HG02970 (cell line): ENCODE data around the gene GSS.
A peak's percentile ranks its signal among the peaks of the same experiment; 100 is the strongest.

Experiments
- ATAC-seq: cut with Tn5 transposase; IDR thresholded peaks from one replicate; pipeline ENCODE4 v1.9.1; 2021; ENCODE audit warnings: mild to moderate bottlenecking, moderate library complexity, moderate number of reproducible peaks; ENCODE audit not compliant: unreplicated experiment, low FRiP score

GSS gene

DNA sequence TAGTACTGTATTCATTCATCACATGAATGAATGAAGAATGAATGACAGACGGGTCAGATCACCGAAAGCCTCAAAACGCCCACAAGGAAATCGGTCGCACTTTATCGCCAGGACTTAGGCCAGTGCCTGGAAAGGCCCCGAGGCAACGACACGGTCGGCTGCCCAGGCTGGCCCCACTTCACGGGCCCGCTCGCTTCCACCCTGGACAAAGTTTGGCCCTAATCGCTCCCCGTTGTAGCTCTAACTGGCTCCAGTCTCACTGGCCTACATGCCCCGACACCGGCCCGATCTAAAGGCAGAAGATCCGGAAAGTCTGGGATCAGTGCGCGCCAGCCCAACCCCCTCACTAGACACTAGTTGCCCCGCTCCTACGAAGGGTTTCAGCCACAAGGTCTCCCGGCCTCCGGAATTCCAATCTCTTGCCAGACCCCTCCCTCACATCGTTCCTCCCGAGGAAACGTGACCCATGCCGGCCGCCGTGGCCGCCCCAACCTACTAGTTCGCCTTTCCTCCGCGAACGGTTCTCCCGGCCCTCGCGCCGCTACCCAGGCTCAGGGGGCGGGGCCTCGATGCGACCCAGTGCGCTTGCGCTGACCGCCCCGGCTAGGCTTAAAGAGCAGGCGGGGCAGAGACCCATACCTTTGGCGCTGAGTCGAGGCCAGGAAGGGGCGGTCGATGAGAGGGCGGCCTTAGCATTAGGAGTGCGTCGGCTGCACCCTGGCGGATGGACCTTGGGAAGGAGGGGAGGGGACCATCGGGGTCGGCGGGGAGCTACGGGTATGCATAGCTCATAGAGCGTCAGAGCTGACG is at the start of gene GSS, which contains the start of gene MYH7B:
Gene GSS (minus strand): TSS at position 576 of the 810 bp plus-strand sequence. CDS start 3,954 bp downstream, outside the sequence.
Gene MYH7B (plus strand): TSS at position 638 of the 810 bp plus-strand sequence. CDS start 22,138 bp downstream, outside the sequence.
- ATAC-seq, result peak; percentile 83

DNA sequence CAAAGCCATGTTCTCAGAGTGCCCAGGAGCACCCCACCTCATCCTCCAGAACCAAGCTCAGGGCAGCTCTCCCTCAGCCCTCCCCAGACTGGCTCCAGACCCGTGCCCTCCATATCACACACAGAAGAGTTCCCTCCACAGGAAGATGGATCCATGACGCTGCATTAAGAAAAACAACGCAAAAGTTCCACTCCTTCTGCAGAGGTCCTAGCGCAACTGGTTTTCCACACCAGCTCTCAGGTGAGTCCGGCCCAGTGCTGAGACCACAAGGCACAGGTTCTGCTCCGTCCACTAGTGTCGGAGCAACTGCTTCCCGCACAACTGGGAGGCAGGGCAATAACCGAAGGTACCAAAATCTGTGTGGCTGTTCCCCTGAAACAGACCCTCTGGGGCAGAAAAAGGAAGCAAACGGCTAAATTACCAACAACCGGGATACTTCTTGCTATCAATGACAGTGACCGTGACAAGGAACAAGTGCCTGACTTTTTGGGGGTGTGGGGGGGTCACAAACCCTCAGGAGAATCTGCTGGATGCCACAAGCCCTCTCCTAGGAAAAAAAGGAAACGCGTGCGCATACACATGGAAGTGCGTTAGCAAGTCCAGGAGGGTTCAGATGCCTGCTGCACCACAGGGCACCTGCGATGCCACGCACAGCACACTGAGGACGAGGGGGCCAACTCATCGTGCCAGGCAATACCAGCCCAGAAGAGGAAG is 49.3 kb upstream of the GSS start:
- ATAC-seq, result no peak

DNA sequence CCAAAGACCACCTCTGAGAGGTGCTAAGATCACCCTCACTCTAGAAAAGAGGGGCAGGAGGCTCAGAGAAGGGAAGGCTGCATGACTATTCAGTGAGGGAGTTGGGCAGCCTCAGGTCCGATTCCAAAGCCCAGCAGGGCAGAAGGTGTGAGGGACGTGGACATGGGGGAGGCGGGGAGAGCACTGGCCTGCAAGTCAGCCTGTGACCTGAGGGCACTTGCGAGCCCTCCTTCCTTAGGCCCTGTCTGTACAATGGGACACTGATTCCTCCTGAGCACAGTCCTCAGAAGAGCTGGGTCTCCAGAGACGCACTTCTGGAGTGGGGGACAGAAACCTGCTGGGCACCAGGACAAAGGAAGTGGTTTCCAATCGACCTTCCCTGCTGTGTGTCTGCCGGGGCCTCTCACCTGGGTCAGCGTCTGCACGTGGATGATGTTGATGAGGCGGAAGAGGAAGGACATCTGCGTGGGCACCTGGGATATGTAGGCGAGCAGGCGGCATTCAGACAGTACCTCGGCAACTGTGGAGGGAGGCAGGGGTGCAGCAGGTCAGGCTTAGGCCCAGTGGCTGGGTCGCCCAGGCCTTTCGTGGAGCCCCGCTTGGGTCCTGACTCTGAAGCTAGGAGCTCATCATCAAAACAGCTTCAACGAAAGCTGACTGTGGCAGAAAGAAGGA is 48.6 kb upstream of the GSS start:
- ATAC-seq, result no peak

DNA sequence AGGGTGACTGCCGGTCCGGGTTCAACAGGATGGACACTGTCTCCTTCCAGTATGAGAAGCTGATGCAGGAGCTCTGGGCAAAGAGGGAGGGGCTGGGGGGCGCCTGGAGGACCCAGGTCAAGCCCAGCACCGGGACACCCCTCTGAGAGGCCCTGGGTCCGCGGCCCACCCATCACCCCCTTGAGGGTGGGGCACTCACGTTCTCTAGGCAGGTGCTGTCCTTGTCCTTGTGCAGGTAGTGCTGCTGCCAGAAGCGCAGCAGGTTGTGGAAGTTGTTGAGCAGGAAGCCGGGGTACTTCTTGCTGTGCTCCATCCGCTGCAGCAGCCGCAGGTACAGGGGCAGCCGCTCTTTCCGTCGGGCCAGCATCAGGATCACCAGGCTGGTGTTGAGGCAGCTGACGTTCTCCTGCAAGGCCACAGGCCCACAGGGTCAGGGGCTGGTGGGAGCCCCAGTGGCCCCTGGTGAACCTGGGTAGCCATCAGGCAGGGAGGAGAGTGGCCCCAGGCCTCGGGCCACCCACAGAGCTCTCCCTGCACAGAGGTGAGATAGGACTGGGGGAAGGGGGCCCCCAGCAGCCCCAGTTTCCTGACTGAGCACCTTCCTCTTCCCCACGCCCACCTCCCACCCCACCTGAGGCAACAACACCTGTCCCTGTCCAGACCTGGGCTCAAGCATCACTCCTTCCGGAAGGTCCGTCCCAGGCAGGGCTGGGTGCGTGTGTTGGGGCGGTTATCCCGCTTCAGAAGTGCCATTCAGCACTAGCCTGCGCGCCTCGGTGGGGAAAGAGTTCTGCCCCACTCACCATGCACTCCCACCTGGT is 47.8 kb upstream of the GSS start:
- no peak for ATAC-seq

DNA sequence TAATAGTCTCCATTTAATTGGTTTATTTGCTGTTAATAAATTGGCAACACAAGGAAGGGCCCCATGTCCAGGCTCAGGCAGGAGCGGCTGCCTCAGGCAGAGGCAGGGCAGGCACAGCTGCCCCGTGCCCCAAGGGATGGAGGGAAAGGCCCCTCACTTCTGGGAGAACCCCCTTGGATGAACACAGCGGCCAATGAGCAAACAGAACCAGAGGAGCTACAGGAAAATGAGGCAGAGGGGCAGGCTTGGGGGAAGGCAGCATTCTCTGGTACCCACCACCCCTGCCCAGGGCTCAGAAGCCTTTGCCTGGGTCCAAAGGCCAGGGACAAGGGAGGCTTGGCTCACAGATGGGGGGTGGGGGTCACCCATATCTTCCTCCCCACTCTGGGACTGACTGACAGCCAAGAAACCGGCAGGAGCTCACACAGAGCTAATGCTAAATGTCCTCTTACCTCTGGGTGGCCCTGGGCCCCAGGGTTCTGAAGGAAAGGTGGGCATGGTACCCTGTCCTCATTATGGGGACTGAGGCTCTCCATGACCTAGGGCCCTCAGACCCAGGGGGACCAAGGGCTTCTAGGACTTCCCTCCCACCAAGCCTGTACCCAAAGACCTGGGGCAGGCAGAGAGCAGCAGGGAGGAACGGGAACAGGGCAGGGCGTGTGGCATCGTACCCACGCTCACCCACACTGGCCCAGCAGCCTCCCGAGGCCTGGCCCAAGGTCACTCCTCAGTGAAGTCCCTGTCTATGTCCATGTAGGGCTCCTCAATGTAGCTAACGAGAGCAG is 47.0 kb upstream of the GSS start:
- no peak for ATAC-seq

DNA sequence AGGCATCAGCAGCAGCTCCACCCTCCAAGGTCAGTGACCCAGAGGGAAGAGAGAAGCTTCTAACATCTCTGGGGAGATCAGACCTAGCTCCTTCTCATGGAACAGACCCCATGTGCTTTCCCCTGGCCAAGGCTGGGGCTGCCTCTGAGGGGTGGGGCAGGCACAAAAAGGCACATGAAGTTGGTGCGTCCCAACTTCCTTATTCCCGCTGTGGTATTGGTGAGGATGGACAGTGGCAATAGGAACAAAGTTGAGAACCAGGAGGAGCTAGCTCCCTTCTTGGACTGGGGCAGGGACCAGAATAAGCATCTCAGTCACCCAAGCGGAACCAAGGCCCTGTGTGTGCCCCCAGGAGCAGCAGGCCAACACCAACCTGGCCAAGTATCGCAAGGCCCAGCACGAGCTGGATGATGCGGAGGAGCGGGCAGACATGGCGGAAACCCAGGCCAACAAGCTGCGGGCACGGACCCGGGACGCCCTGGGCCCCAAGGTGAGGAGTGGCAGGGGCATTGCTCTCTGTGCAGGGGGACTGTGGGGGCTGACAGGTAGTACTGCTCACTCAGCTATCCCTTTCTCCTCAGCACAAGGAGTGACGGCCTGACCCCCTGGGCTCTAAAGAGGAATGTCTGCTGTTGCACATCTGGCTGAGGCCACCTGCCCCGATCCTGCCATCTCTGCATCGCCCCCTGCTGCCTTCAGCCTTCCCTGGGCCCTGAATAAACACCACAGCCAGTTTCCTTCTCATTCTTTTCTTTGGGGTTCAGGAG is 46.2 kb upstream of the GSS start:
- no peak for ATAC-seq

DNA sequence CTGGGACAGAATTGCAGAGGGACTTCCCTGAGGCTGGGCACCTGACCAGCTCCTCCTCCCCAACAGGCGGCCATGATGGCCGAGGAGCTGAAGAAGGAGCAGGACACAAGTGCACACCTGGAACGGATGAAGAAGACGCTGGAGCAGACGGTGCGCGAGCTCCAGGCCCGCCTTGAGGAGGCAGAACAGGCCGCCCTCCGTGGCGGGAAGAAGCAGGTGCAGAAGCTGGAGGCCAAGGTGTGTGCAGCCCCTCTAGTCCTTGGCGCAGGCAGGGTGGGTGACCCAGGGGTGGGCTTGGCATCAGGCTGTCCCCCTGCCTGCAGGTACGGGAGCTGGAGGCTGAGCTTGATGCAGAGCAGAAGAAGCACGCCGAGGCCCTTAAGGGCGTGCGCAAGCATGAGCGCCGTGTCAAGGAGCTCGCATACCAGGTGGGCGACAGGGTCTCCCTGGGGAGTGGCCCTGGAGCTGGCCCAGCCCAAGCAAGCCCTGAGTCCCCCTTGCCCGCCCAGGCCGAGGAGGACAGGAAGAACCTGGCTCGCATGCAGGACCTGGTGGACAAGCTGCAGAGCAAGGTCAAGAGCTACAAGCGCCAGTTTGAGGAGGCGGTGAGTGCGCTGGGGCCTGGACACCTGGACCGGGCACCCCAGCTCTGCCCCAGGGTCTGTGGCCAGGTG is 45.5 kb upstream of the GSS start:
- no peak for ATAC-seq

DNA sequence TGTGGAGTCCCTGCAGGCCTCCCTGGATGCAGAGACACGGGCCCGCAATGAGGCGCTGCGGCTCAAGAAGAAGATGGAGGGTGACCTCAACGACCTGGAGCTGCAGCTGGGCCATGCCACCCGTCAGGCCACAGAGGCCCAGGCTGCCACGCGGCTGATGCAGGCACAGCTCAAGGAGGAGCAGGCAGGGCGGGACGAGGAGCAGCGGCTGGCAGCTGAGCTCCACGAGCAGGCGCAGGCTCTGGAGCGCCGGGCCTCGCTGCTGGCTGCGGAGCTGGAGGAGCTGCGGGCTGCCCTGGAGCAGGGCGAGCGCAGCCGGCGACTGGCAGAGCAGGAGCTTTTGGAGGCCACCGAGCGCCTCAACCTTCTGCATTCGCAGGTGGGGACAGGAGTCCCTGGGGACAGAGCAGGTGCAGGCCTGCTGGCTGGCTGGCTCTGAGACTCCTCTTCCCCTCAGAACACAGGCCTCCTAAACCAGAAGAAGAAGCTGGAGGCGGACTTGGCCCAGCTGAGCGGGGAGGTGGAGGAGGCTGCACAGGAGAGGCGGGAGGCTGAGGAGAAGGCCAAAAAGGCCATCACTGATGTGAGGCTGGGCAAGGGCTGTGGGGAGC is 44.8 kb upstream of the GSS start:
- no peak for ATAC-seq

DNA sequence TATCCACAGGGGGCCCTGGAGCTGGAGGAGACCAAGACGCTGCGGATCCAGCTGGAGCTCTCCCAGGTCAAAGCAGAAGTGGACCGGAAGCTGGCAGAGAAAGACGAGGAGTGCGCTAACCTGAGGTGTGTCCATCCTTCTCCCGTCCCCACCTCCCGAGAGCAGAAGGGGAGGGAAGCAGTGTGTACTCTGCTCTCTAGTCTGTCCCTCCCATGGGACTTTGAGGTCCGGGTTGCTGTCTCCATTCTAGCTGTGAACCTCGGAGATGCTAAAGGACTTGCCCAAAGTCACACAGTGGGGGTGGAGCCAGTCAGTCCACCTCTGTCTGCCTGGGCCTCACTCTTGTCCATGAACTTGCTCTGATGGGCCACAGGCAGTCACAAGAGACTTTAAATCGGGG is 44.2 kb upstream of the GSS start:
- ATAC-seq, result no peak

DNA sequence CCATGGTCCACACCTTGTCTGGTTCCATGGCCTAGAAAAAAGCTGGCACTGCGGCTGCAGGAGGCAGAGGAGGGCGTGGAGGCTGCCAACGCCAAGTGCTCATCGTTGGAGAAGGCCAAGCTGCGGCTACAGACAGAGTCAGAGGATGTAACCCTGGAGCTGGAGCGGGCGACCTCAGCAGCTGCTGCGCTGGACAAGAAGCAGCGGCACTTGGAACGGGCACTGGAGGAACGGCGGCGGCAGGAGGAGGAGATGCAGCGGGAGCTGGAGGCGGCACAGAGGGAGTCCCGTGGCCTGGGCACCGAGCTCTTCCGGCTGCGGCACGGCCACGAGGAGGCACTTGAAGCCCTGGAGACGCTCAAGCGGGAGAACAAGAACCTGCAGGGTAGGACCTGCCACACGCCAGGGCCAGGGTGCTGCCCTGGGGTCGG is 43.4 kb upstream of the GSS start:
- ATAC-seq, result no peak

DNA sequence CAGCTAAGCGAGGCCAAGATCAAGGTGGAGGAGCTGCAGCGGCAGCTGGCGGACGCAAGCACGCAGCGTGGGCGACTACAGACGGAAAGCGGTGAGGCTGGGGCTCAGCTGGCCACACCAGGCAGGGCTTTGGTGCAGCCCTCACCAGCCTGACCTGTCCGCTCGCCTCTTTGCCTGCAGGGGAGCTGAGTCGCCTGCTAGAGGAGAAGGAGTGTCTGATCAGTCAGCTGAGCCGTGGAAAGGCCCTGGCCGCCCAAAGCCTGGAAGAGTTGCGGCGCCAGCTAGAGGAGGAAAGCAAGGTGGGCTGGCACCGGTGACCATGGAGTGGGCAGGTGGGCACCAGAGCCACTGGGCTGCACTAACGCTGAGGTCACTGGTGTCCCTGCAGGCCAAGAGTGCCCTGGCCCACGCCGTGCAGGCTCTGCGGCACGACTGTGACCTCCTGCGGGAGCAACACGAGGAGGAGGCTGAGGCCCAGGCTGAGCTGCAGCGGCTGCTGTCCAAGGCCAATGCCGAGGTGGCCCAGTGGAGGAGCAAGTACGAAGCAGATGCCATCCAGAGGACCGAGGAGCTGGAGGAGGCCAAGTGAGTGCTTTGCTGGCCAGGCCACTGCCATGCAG is 42.8 kb upstream of the GSS start:
- ATAC-seq, result no peak

DNA sequence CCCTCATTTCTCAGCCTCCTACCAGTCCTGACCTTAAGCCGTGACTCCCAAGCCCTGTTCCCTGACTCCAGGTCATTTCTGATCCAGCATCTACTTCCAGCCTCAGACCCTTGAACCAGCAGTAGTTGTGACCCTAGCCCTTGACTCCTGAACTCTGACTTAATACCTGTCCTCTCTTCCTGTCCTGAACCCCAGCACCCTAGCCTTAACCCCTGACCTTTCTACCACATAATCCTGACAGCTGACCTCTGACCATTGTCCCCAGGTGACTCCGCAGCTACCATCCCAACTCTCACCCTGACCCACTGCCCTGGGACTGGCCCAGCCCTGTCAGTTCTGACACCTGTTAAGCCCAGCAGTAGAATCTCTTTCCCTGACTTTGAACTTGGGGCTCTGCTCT is 42.2 kb upstream of the GSS start:
- no peak for ATAC-seq

DNA sequence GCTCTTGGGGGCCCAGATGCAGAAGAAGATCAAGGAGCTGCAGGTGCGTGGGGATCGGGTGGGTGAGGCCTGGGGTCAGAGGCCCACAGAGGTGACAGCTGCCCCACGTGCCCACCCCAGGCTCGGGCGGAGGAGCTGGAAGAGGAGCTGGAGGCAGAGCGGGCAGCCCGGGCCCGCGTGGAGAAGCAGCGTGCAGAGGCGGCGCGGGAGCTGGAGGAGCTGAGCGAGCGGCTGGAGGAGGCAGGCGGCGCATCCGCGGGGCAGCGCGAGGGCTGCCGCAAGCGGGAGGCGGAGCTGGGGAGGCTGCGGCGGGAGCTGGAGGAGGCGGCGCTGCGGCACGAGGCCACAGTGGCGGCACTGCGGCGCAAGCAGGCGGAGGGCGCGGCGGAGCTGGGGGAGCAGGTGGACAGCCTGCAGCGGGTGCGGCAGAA is 41.5 kb upstream of the GSS start:
- no peak for ATAC-seq

DNA sequence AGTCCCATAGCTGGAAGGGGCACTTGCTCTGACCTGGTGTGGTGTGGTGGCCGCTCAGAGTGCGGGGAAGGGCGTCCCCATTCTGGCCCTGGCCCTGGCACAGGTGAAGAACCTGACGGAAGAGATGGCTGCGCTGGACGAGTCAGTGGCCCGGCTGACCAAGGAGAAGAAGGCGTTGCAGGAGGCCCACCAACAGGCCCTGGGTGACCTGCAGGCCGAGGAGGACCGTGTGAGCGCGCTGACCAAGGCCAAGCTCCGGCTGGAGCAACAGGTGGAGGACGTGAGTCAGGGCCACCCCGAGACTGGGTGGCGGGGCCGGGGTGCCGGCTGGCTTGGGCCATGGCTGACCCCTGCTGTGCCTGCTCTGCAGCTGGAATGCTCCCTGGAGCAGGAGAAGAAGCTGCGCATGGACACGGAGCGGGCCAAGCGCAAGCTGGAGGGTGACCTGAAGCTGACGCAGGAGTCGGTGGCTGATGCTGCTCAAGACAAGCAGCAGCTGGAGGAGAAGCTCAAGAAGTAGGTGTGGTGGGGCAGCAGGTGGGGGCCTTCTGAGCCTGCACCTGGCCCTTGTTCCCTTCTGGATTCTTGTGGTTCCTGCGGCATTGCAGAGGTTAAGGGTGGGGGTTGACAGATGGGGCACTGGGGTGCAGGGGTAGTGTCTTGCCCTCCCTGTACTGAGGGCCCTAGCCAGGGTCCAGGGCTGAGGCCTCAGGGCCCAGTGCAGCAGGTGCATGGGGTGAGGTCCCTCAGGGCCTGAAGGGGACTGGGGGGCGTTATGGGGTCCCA is 40.8 kb upstream of the GSS start:
- no peak for ATAC-seq

DNA sequence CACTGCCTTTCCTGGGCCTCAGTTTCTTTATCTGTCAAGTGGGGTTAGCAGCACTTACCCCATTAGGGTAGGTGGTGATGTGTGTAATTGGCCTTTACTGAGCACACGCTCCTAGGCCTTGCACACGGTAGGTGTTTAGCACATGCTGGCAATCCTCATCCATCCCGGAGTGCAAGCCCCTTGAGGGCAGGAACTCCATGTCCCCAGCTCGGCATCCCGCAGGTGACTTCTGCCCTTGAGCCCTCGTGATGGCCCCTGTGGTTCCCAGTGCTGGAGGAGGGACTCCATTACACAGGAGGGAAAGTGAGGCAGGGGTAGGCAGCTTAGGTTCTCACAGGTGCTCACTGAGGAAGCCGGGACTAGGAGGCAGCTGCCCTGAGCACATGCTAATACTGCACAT is 40.1 kb upstream of the GSS start:
- ATAC-seq, result no peak

DNA sequence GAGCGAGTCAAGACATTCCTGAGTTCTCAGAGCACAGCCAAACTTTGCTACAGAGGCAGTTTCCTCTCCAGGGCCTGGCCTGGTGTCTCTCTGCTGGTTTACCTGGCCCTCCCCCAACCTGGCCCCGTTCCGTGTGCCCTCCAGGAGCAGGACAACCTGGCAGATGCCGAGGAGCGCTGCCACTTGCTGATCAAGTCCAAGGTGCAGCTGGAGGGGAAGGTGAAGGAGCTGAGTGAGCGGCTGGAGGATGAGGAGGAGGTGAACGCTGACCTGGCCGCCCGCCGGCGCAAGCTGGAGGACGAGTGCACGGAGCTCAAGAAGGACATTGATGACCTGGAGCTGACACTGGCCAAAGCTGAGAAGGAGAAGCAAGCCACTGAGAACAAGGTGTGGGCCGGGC is 39.6 kb upstream of the GSS start:
- no peak for ATAC-seq
